ENCODE measurements around the gene CDRT15.

GRCh38 chr17:14270508-14270907, 33.8 kb upstream of the CDRT15 start:
- TF ChIP-seq CTCF (IDR thresholded peaks at IDR 0.05; ENCODE audit: low read depth, low read length, poor library complexity, severe bottlenecking): no peak
- no peak for TF ChIP-seq EZH2phosphoT487 (IDR thresholded peaks at IDR 0.05; ENCODE audit: borderline replicate concordance, low read length)

All from DOHH2 (cell line).